ENCODE results near the gene CAND2. TPM values are rescaled to one million over a fixed set of nuclear protein-coding genes. Genes with fewer than 3 reads are reported as not detected.
A peak's percentile ranks its signal among the peaks of the same experiment; 100 is the strongest.

Gene CAND2
- polyA plus RNA-seq, 3 donors: not detected

- Mint-ChIP-seq H3K4me3 (peak within 1 kb of the TSS; percentile 96 to 97), H3K27me3 (ENCODE audit: low read depth in 3 of 3) (peaks cover 0 to 2% (median 0%) of the 10 kb centered on the region in 3 donors), H3K36me3 (peaks cover 37% of the 10 kb centered on the region in 2 donors), H3K4me1 (peaks cover 42% of the 10 kb centered on the region), H3K27ac (peak within 1 kb of the TSS; percentile 97 to 100 (median 99)), H3K9me3 (no peaks in the 10 kb centered on the region)
- peak within 1 kb of the TSS; percentile 93 for H3K9ac ChIP-seq (ENCODE audit: insufficient read depth, low read length, poor library complexity, severe bottlenecking)
- H3K36me3 ChIP-seq (replicated peaks in 1 of 2; ENCODE audit: control insufficient read depth in 1 of 2, insufficient read depth in 2 of 2, low read length in 2 of 2): peaks cover 34 to 35% of the 10 kb centered on the region in 2 donors
- peak within 1 kb of the TSS; percentile 88 to 98 for H3K27ac ChIP-seq (ENCODE audit: low read depth in 1 of 2, low read length in 2 of 2)
- peak; percentile 94 to 97 (median 96) for DNase-seq
- peaks cover 43% of the 10 kb centered on the region for H3K79me2 ChIP-seq (ENCODE audit: insufficient read depth, low read length)
- intact Hi-C loops (cut with micrococcal nuclease): loop anchor here in 1 of 2 donors (5.0 kb wide), 1 partner anchor 284 kb away; the partner anchor contains the start of gene MKRN2
- peak; percentile 86 for TF ChIP-seq CTCF (IDR thresholded peaks at IDR 0.05)
- H3K4me3 ChIP-seq (replicated peaks in 1 of 3; ENCODE audit: low read depth in 2 of 3, low read length in 3 of 3): peak within 1 kb of the TSS; percentile 84 to 95 (median 85)
- peaks cover 43% of the 10 kb centered on the region for H4K20me1 ChIP-seq (ENCODE audit: insufficient read depth, low read length)
- peak within 1 kb of the TSS; percentile 88 for H3K4me2 ChIP-seq (replicated peaks; ENCODE audit: extremely low read depth, low read length, poor library complexity, severe bottlenecking)
- under 1% methylated on average over 28 of the region's 43 CpGs for WGBS (ENCODE audit: insufficient coverage)
- H3K9me3 ChIP-seq (replicated peaks in 1 of 2; ENCODE audit: control insufficient read depth in 1 of 2, insufficient read depth in 1 of 2, low read length in 2 of 2): no peaks in the 10 kb centered on the region
- peaks cover 16 to 22% of the 10 kb centered on the region in 2 donors for H3K4me1 ChIP-seq (ENCODE audit: control insufficient read depth in 1 of 2, insufficient read depth in 2 of 2, low read length in 2 of 2)
- H2AFZ ChIP-seq (ENCODE audit: insufficient read depth, low read depth, low read length, poor library complexity, severe bottlenecking): peak within 1 kb of the TSS; percentile 84
- no peaks in the 10 kb centered on the region for H3K27me3 ChIP-seq (ENCODE audit: control insufficient read depth in 2 of 2, insufficient read depth in 2 of 2, low read length in 2 of 2)
Observed at GRCh38 chr3:12841149-12841969, 44.9 kb downstream of the CAND2 start, which contains the start of gene RPL32. Gene RPL32 (minus strand): TSS chr3:12841565. CDS start chr3:12840237, 1,328 bp downstream.

GRCh38 chr3:12841970-12842328 lies 45.5 kb downstream of the CAND2 start:
- H4K20me1 ChIP-seq (ENCODE audit: insufficient read depth, low read length): peaks cover 37% of the 10 kb centered on the region
- Mint-ChIP-seq H3K36me3 (peaks cover 32 to 33% of the 10 kb centered on the region in 2 donors), H3K9me3 (no peaks in the 10 kb centered on the region), H3K4me3 (peak overlapping the region; percentile 47 to 96), H3K4me1 (peaks cover 41% of the 10 kb centered on the region), H3K27ac (peak overlapping the region in 4 of 7 donors; percentile 97 to 100 (median 98)), H3K27me3 (ENCODE audit: low read depth in 3 of 3) (peaks cover 0 to 2% (median 0%) of the 10 kb centered on the region in 3 donors)
- peak overlapping the region; percentile 93 for H3K9ac ChIP-seq (ENCODE audit: insufficient read depth, low read length, poor library complexity, severe bottlenecking)
- intact Hi-C loops (cut with micrococcal nuclease): loop anchor here in 1 of 2 donors (5.0 kb wide), 1 partner anchor 285 kb away; the partner anchor contains the start of gene MKRN2
- no peaks in the 10 kb centered on the region for H3K27me3 ChIP-seq (ENCODE audit: control insufficient read depth in 2 of 2, insufficient read depth in 2 of 2, low read length in 2 of 2)
- peak overlapping the region in 1 of 2 donors; percentile 98 for H3K27ac ChIP-seq (ENCODE audit: low read depth in 1 of 2, low read length in 2 of 2)
- peak overlapping the region; percentile 84 for H2AFZ ChIP-seq (ENCODE audit: insufficient read depth, low read depth, low read length, poor library complexity, severe bottlenecking)
- 80% methylated on average over 1 of the region's 7 CpGs for WGBS (ENCODE audit: insufficient coverage)
- peaks cover 16 to 22% of the 10 kb centered on the region in 2 donors for H3K4me1 ChIP-seq (ENCODE audit: control insufficient read depth in 1 of 2, insufficient read depth in 2 of 2, low read length in 2 of 2)
- H3K4me2 ChIP-seq (replicated peaks; ENCODE audit: extremely low read depth, low read length, poor library complexity, severe bottlenecking): peak overlapping the region; percentile 88
- H3K4me3 ChIP-seq (replicated peaks in 1 of 3; ENCODE audit: low read depth in 2 of 3, low read length in 3 of 3): peak overlapping the region in 1 of 3 experiments; percentile 84
- peaks cover 28 to 29% of the 10 kb centered on the region in 2 donors for H3K36me3 ChIP-seq (replicated peaks in 1 of 2; ENCODE audit: control insufficient read depth in 1 of 2, insufficient read depth in 2 of 2, low read length in 2 of 2)
- H3K79me2 ChIP-seq (ENCODE audit: insufficient read depth, low read length): peaks cover 43% of the 10 kb centered on the region
- no peaks in the 10 kb centered on the region for H3K9me3 ChIP-seq (replicated peaks in 1 of 2; ENCODE audit: control insufficient read depth in 1 of 2, insufficient read depth in 1 of 2, low read length in 2 of 2)
- DNase-seq: no peak
- peak; percentile 40 for TF ChIP-seq CTCF (IDR thresholded peaks at IDR 0.05)
